HCT116 (cell line): ENCODE measurements around the gene TMEM186. TPM values are rescaled to one million over a fixed set of nuclear protein-coding genes. Genes with fewer than 3 reads are reported as not detected.
"Not testable (repeated sequence)": the region's sequence is repeated elsewhere in the genome, so short reads cannot be mapped to it uniquely, and the experiment has no call there.

Experiments used
- ATAC-seq: fragments of 200-7000 bp; cut with Tn5 transposase; 2 replicates; pipeline ENCODE4 v1.9.1; 2020; ENCODE audit warnings: mild to moderate bottlenecking, moderate library complexity
- BruUV-seq: library from RNA; stranded (reverse); fragments of 400-500 nt; replicated peaks from 2 replicates; lab custom pipeline; 2021; lab: Mats Ljungman, UMichigan
- CTCF ChIA-PET: fragments of 300-600 bp; sonication (Branson Sonifier 250); formaldehyde crosslinking; loops from one replicate; lab custom pipeline; 2021; ENCODE audit warnings: antibody characterized with exemption; lab: Charles Lee
- POLR2A ChIA-PET: fragments of 300-600, 350-600 bp; sonication (Branson Sonifier 250); formaldehyde crosslinking; loops from one replicate; lab custom pipeline; 2021; ENCODE audit warnings: antibody characterized with exemption; lab: Charles Lee
- RAD21 ChIA-PET, 2 experiments: fragments of 300-600 bp; sonication (Branson Sonifier 250); formaldehyde crosslinking; loops; one replicate each; lab custom pipeline; 2023; ENCODE audit warnings: low total read pairs in 2 of 2; ENCODE audit not compliant: uncharacterized antibody in 2 of 2, unreplicated experiment in 2 of 2, low non-redundant PET in 1 of 2; lab: Charles Lee
- DNase-seq: peaks from one replicate; pipeline ENCODE4 v3.0.0-alpha.2; 2010; ENCODE audit warnings: low read depth, low spot score
- H2AFZ ChIP-seq: fragments of 200-600 bp; shearing (Covaris generic), sonication (generic); 2 replicates; pipeline ENCODE4 v1.6.1; 2017; ENCODE audit warnings: low read depth, mixed run types, mixed read lengths, antibody characterized with exemption, low read length; ENCODE audit not compliant: poor library complexity, severe bottlenecking
- H3K27ac ChIP-seq: 2 replicates; pipeline ENCODE4 v1.5.1; 2012; ENCODE audit warnings: low read depth, low read length
- H3K27me3 ChIP-seq: fragments of 200-600 bp; sonication (generic); 2 replicates; pipeline ENCODE4 v1.6.1; 2016; ENCODE audit warnings: mixed run types, low read length, mixed read lengths; ENCODE audit not compliant: insufficient read depth
- H3K36me3 ChIP-seq, 2 experiments: fragments of 200-500 bp in 1 of 2; fragments of 200-600 bp in 1 of 2; sonication (Bioruptor generic) in 1 of 2; sonication (generic) in 1 of 2; 2 replicates each; pipeline versions ENCODE4 v1.5.1 to v1.6.1; 2014 to 2016; ENCODE audit warnings: low read length in 2 of 2, inconsistent platforms in 1 of 2, mixed read lengths in 1 of 2, mixed run types in 1 of 2; ENCODE audit not compliant: insufficient read depth in 2 of 2, control insufficient read depth in 1 of 2
- H3K4me1 ChIP-seq, 2 experiments: fragments of 200-600 bp in 1 of 2; sonication (generic) in 1 of 2; 2 replicates each; pipeline versions ENCODE4 v1.5.1 to v1.6.1; 2012 to 2017; ENCODE audit warnings: low read length in 2 of 2, inconsistent platforms in 1 of 2, mild to moderate bottlenecking in 1 of 2, mixed read lengths in 1 of 2, mixed run types in 1 of 2, moderate library complexity in 1 of 2; ENCODE audit not compliant: insufficient read depth in 2 of 2, control insufficient read depth in 1 of 2
- H3K4me2 ChIP-seq: fragments of 200-600 bp; sonication (generic); 2 replicates; pipeline ENCODE4 v1.6.1; 2017; ENCODE audit warnings: mixed run types, low read length, mixed read lengths
- H3K4me3 ChIP-seq, 2 experiments: fragments of 200-600 bp in 1 of 2; sonication (generic) in 1 of 2; replicated peaks in 1 of 2; 2 replicates each; pipeline ENCODE4 v1.5.1; 2011 to 2016; ENCODE audit warnings: low read length in 2 of 2, control low read depth in 1 of 2, low read depth in 1 of 2, mild to moderate bottlenecking in 1 of 2, mixed read lengths in 1 of 2, mixed run types in 1 of 2
- H3K79me2 ChIP-seq: fragments of 200-600 bp; sonication (generic); 2 replicates; pipeline ENCODE4 v1.6.1; 2017; ENCODE audit warnings: mild to moderate bottlenecking, mixed run types, low read length, moderate library complexity, mixed read lengths; ENCODE audit not compliant: insufficient read depth
- H3K9ac ChIP-seq: fragments of 200-600 bp; sonication (generic); 2 replicates; pipeline ENCODE4 v1.6.1; 2016; ENCODE audit warnings: low read length, mixed read lengths
- H3K9me2 ChIP-seq: fragments of 200-600 bp; sonication (generic), shearing (Covaris generic); 2 replicates; pipeline ENCODE4 v1.6.1; 2017; ENCODE audit warnings: mixed run types, mild to moderate bottlenecking, moderate library complexity; ENCODE audit not compliant: insufficient read depth
- H3K9me3 ChIP-seq, 2 experiments: fragments of 200-500 bp in 1 of 2; fragments of 200-600 bp in 1 of 2; sonication (Bioruptor generic) in 1 of 2; sonication (generic) in 1 of 2; 2 replicates each; pipeline ENCODE4 v1.6.1; 2014 to 2017; ENCODE audit warnings: low read length in 2 of 2, mixed read lengths in 2 of 2, inconsistent platforms in 1 of 2, low read depth in 1 of 2, mild to moderate bottlenecking in 1 of 2, mixed run types in 1 of 2, moderate library complexity in 1 of 2; ENCODE audit not compliant: control insufficient read depth in 1 of 2, insufficient read depth in 1 of 2
- H4K20me1 ChIP-seq: fragments of 200-600 bp; sonication (generic), shearing (Covaris generic); 2 replicates; pipeline ENCODE4 v1.6.1; 2017; ENCODE audit warnings: mixed run types, mild to moderate bottlenecking, moderate library complexity; ENCODE audit not compliant: insufficient read depth
- CBX3 ChIP-seq: IDR thresholded peaks from 2 replicates; pipeline ENCODE4 v1.6.1; 2012; ENCODE audit warnings: low read depth
- ELF1 ChIP-seq: IDR thresholded peaks from 2 replicates; pipeline ENCODE4 v1.6.1; 2012; ENCODE audit warnings: low read depth, borderline replicate concordance
- EZH2 ChIP-seq: fragments of 200-600 bp; sonication (generic); IDR thresholded peaks from 2 replicates; pipeline ENCODE4 v1.6.1; 2017; ENCODE audit warnings: antibody characterized with exemption, mixed run types
- FOSL1 ChIP-seq: IDR thresholded peaks from 2 replicates; pipeline ENCODE4 v1.6.1; 2012; ENCODE audit warnings: low read depth
- JUND ChIP-seq: IDR thresholded peaks from 2 replicates; pipeline ENCODE4 v1.6.1; 2012
- POLR2A ChIP-seq: IDR thresholded peaks from 2 replicates; pipeline ENCODE4 v1.7.0; 2011; ENCODE audit warnings: borderline replicate concordance; ENCODE audit not compliant: insufficient read depth, insufficient read length; ENCODE audit errors: extremely low read depth
- SIN3A ChIP-seq: IDR thresholded peaks from 2 replicates; pipeline ENCODE4 v1.6.1; 2012; ENCODE audit warnings: low read depth
- SP1 ChIP-seq: IDR thresholded peaks from 2 replicates; pipeline ENCODE4 v1.6.1; 2012; ENCODE audit warnings: low read depth
- ZFX ChIP-seq: fragments of 450-650 bp; IDR thresholded peaks from 2 replicates; pipeline ENCODE4 v1.6.1; 2017
- ZNF274 ChIP-seq: fragments of 200-500 bp; sonication (Bioruptor generic); IDR thresholded peaks from 2 replicates; pipeline ENCODE4 v1.6.1; 2014; ENCODE audit warnings: mild to moderate bottlenecking, low read depth, low read length, inconsistent platforms
- intact Hi-C: fragments of 100-400 bp; cut with micrococcal nuclease; formaldehyde crosslinking; loops from 2 replicates; pipeline ENCODE4 v1.10.0; 2022
- total RNA-seq: library from RNA; stranded (reverse); gene quantifications from one replicate; pipeline ENCODE4 v1.2.1, GENCODE V29; 2021; ENCODE audit not compliant: unreplicated experiment
- TF ChIP-seq, protein P1 (sequence below), 3 experiments: fragments of 200-600 bp in 1 of 3; sonication (generic) in 1 of 3; IDR thresholded peaks in 2 of 3; conservative IDR thresholded peaks in 1 of 3; 2 replicates each; pipeline ENCODE4 v1.5.1; 2012 to 2017; ENCODE audit warnings: low read depth in 2 of 3, low read length in 2 of 3, antibody characterized with exemption in 1 of 3, borderline replicate concordance in 1 of 3, control low read depth in 1 of 3, mild to moderate bottlenecking in 1 of 3, mixed read lengths in 1 of 3, mixed run types in 1 of 3, moderate library complexity in 1 of 3; ENCODE audit not compliant: insufficient read depth in 1 of 3
- TF ChIP-seq, protein P2 (sequence below): IDR thresholded peaks from 2 replicates; pipeline ENCODE4 v1.6.1; 2012
- TF ChIP-seq, protein P3 (sequence below): IDR thresholded peaks from 2 replicates; pipeline ENCODE4 v1.6.1; 2011; ENCODE audit warnings: mild to moderate bottlenecking, low read length, moderate library complexity; ENCODE audit not compliant: insufficient replicate concordance; ENCODE audit errors: extremely low read depth
- TF ChIP-seq, protein P4 (sequence below): IDR thresholded peaks from 2 replicates; pipeline ENCODE4 v1.6.1; 2012

The TMEM186 gene
- total RNA-seq, 1 experiment from 2014 or later, result 14.0 TPM

DNA sequence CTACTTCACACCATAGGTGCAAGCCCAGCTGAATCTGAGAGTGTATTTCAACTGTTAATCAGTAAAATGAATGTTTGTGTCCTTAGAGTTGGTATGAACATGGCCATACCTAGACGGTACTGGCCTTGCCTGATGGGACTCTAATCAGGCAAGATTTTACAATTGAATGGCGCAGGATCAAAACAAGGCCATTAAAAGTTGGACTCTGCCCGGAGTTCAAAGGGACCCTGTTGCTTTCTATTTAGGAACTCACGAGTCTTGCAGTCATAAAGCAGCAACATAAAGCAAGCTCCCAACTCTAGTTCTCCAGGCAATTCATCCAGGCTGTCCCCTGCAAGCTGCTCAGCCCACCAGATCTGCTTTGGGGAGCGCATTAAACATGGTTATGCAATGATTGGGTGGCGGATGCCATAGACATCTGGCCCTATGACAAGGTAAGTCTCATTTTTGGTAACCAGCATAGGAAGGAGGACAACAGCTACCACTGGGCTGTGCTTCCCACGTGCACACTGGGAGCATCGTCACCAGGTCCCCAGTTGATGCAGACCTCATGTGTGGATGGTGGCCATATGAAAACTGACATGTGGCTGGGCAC lies 8.8 kb downstream of the TMEM186 start:
- no peak overlapping the region for H3K4me3 ChIP-seq

DNA sequence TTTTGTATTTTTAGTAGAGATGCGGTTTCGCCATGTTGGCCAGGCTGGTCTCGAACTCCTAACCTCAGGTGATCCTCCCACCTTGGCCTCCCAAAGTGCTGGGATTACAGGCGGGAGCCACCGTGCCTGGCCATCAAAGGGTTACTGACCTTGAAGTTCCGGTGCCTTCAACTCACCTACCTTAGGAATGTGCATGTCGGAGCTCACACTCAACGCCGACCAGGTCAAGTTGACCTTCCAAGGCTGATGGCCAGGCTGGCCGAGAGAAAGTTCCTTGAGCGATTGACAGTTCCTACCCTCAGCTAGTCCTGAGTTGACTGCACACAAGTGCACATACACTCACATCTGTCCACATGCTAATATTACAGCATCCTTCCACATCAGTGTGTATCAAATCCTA lies 11.1 kb downstream of the TMEM186 start:
- H3K4me1 ChIP-seq, intact Hi-C loops, H4K20me1 ChIP-seq, H3K36me3 ChIP-seq, H3K9ac ChIP-seq, H3K79me2 ChIP-seq, DNase-seq, H3K4me2 ChIP-seq, ATAC-seq, RAD21 ChIA-PET, H3K9me3 ChIP-seq, POLR2A ChIA-PET, H3K27ac ChIP-seq, H3K27me3 ChIP-seq, CTCF ChIA-PET, H2AFZ ChIP-seq, H3K4me3 ChIP-seq, H3K9me2 ChIP-seq, BruUV-seq: not testable (repeated sequence)

More for the DNA sequence above, 8.8 kb downstream of the TMEM186 start:
- Histone ChIP-seq H2AFZ (no peak overlapping the region), H3K36me3 (no peaks in the 10 kb centered on the region), H3K79me2 (no peaks in the 10 kb centered on the region), H3K9me2 (no peaks in the 10 kb centered on the region), H3K27me3 (no peaks in the 10 kb centered on the region), H4K20me1 (no peaks in the 10 kb centered on the region), H3K4me2 (no peak overlapping the region), H3K9me3 (no peaks in the 10 kb centered on the region), H3K9ac (no peak overlapping the region), H3K4me1 (no peaks in the 10 kb centered on the region), H3K27ac (no peak overlapping the region)
- no peak for ATAC-seq
- intact Hi-C loops, result no loop called here
- CTCF ChIA-PET, result no interaction called here
- DNase-seq, result no peak
- no TSS peak for BruUV-seq
- POLR2A ChIA-PET, result no interaction called here
- no peak for TF ChIP-seq JUND
- TF ChIP-seq ZFX, result no peak
- TF ChIP-seq, protein P1, sequence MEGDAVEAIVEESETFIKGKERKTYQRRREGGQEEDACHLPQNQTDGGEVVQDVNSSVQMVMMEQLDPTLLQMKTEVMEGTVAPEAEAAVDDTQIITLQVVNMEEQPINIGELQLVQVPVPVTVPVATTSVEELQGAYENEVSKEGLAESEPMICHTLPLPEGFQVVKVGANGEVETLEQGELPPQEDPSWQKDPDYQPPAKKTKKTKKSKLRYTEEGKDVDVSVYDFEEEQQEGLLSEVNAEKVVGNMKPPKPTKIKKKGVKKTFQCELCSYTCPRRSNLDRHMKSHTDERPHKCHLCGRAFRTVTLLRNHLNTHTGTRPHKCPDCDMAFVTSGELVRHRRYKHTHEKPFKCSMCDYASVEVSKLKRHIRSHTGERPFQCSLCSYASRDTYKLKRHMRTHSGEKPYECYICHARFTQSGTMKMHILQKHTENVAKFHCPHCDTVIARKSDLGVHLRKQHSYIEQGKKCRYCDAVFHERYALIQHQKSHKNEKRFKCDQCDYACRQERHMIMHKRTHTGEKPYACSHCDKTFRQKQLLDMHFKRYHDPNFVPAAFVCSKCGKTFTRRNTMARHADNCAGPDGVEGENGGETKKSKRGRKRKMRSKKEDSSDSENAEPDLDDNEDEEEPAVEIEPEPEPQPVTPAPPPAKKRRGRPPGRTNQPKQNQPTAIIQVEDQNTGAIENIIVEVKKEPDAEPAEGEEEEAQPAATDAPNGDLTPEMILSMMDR (IDR thresholded peaks at IDR 0.05 in 2 of 3, conservative IDR thresholded peaks at IDR 0.05 in 1 of 3; ENCODE audit: borderline replicate concordance in 1 of 3, insufficient read depth in 1 of 3, low read depth in 2 of 3, low read length in 2 of 3), result no peak
- TF ChIP-seq, protein P2, sequence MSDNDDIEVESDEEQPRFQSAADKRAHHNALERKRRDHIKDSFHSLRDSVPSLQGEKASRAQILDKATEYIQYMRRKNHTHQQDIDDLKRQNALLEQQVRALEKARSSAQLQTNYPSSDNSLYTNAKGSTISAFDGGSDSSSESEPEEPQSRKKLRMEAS, result no peak
- TF ChIP-seq SP1, result no peak
- TF ChIP-seq ELF1, result no peak
- TF ChIP-seq, protein P3, sequence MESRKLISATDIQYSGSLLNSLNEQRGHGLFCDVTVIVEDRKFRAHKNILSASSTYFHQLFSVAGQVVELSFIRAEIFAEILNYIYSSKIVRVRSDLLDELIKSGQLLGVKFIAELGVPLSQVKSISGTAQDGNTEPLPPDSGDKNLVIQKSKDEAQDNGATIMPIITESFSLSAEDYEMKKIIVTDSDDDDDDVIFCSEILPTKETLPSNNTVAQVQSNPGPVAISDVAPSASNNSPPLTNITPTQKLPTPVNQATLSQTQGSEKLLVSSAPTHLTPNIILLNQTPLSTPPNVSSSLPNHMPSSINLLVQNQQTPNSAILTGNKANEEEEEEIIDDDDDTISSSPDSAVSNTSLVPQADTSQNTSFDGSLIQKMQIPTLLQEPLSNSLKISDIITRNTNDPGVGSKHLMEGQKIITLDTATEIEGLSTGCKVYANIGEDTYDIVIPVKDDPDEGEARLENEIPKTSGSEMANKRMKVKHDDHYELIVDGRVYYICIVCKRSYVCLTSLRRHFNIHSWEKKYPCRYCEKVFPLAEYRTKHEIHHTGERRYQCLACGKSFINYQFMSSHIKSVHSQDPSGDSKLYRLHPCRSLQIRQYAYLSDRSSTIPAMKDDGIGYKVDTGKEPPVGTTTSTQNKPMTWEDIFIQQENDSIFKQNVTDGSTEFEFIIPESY, result no peak
- TF ChIP-seq ZNF274, result no peak
- TF ChIP-seq, protein P4, sequence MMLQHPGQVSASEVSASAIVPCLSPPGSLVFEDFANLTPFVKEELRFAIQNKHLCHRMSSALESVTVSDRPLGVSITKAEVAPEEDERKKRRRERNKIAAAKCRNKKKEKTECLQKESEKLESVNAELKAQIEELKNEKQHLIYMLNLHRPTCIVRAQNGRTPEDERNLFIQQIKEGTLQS, result no peak
- TF ChIP-seq POLR2A, result no peak
- no peak for TF ChIP-seq CBX3
- TF ChIP-seq FOSL1, result no peak
- no peak for TF ChIP-seq SIN3A
- no peak for TF ChIP-seq EZH2
- RAD21 ChIA-PET, result no interaction called here
